HL-60 (cell line): Measurements from ENCODE around the gene POU2F2.

Source experiments
- GABPA ChIP-seq: IDR thresholded peaks from 2 replicates; pipeline ENCODE4 v1.6.1; 2012; ENCODE audit warnings: low read depth
- POLR2AphosphoS5 ChIP-seq: IDR thresholded peaks from 2 replicates; pipeline ENCODE4 v1.6.1; 2012; ENCODE audit warnings: low read depth
- TF ChIP-seq, protein P1 (sequence below): IDR thresholded peaks from 2 replicates; pipeline ENCODE4 v1.6.1; 2012; ENCODE audit warnings: low read depth; ENCODE audit not compliant: insufficient replicate concordance
- TF ChIP-seq, protein P2 (sequence below): IDR thresholded peaks from one replicate; pipeline ENCODE4 v1.5.1; 2011; ENCODE audit warnings: low read length, control low read depth, inconsistent platforms; ENCODE audit not compliant: insufficient read depth

DNA sequence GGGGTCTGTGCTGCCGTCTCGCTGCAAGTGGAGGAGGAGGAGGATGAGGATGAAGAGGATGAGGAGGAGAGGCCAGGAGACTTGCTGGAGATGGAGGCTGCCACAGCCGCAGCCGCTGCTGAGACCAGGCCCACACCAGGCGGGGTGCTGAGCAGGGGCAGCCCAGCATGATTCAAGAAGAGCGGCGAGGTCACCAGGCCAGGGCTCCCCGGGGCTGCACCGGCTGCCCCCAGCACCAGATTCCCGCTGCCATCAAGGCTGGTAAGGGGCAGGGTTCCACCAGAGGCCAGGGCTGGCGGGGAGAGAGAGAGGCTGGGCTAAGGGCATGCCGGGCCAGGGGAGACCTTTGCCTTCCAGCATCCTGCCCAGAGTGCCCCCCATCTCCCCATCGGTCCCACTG is 40.9 kb downstream of the POU2F2 start:
- TF ChIP-seq, protein P1, sequence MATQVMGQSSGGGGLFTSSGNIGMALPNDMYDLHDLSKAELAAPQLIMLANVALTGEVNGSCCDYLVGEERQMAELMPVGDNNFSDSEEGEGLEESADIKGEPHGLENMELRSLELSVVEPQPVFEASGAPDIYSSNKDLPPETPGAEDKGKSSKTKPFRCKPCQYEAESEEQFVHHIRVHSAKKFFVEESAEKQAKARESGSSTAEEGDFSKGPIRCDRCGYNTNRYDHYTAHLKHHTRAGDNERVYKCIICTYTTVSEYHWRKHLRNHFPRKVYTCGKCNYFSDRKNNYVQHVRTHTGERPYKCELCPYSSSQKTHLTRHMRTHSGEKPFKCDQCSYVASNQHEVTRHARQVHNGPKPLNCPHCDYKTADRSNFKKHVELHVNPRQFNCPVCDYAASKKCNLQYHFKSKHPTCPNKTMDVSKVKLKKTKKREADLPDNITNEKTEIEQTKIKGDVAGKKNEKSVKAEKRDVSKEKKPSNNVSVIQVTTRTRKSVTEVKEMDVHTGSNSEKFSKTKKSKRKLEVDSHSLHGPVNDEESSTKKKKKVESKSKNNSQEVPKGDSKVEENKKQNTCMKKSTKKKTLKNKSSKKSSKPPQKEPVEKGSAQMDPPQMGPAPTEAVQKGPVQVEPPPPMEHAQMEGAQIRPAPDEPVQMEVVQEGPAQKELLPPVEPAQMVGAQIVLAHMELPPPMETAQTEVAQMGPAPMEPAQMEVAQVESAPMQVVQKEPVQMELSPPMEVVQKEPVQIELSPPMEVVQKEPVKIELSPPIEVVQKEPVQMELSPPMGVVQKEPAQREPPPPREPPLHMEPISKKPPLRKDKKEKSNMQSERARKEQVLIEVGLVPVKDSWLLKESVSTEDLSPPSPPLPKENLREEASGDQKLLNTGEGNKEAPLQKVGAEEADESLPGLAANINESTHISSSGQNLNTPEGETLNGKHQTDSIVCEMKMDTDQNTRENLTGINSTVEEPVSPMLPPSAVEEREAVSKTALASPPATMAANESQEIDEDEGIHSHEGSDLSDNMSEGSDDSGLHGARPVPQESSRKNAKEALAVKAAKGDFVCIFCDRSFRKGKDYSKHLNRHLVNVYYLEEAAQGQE, result no peak
- TF ChIP-seq, protein P2, sequence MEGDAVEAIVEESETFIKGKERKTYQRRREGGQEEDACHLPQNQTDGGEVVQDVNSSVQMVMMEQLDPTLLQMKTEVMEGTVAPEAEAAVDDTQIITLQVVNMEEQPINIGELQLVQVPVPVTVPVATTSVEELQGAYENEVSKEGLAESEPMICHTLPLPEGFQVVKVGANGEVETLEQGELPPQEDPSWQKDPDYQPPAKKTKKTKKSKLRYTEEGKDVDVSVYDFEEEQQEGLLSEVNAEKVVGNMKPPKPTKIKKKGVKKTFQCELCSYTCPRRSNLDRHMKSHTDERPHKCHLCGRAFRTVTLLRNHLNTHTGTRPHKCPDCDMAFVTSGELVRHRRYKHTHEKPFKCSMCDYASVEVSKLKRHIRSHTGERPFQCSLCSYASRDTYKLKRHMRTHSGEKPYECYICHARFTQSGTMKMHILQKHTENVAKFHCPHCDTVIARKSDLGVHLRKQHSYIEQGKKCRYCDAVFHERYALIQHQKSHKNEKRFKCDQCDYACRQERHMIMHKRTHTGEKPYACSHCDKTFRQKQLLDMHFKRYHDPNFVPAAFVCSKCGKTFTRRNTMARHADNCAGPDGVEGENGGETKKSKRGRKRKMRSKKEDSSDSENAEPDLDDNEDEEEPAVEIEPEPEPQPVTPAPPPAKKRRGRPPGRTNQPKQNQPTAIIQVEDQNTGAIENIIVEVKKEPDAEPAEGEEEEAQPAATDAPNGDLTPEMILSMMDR, result no peak
- TF ChIP-seq POLR2AphosphoS5, result no peak
- TF ChIP-seq GABPA, result no peak
